Gastrocnemius medialis (tissue), 4 donors: Measurements from ENCODE around the gene KLHL29.

Experiments used
- POLR2A ChIP-seq, 2 donors: fragments of 450-650 bp; IDR thresholded peaks; one replicate each; pipeline ENCODE4 v1.6.1; 2017; ENCODE audit warnings: antibody characterized with exemption in 2 of 2, mild to moderate bottlenecking in 2 of 2, moderate library complexity in 2 of 2
- TF ChIP-seq, protein P1 (sequence below), 5 experiments: fragments of 450-650 bp in 3 of 5; fragments of 200-600 bp in 2 of 5; sonication (generic) in 2 of 5; IDR thresholded peaks in 4 of 5; conservative IDR thresholded peaks in 1 of 5; 1 replicate in 4 of 5; 2 replicates in 1 of 5; pipeline ENCODE4 v1.5.1; 2016 to 2019; ENCODE audit warnings: antibody characterized with exemption in 5 of 5, mild to moderate bottlenecking in 3 of 5, moderate library complexity in 3 of 5

DNA sequence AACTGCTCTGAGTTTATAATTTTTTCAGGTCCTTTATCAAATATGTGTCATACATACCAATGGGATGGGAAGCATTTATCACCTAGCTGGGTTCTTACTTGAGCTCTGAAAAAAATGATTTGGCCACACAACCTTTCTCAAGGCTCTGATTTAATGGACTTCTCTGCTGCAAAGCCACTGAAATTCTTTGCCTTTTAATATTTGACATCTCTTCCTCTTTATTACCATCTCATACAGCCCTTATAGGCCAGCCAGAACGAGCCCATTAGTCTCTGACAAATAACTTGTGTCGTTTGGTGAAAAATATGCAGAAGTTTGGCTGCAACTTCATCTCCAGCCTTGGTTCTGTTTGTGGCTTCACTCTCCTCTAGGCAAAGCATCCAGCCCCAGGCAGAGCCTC is 292.9 kb downstream of the KLHL29 start:
- TF ChIP-seq, protein P1, sequence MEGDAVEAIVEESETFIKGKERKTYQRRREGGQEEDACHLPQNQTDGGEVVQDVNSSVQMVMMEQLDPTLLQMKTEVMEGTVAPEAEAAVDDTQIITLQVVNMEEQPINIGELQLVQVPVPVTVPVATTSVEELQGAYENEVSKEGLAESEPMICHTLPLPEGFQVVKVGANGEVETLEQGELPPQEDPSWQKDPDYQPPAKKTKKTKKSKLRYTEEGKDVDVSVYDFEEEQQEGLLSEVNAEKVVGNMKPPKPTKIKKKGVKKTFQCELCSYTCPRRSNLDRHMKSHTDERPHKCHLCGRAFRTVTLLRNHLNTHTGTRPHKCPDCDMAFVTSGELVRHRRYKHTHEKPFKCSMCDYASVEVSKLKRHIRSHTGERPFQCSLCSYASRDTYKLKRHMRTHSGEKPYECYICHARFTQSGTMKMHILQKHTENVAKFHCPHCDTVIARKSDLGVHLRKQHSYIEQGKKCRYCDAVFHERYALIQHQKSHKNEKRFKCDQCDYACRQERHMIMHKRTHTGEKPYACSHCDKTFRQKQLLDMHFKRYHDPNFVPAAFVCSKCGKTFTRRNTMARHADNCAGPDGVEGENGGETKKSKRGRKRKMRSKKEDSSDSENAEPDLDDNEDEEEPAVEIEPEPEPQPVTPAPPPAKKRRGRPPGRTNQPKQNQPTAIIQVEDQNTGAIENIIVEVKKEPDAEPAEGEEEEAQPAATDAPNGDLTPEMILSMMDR (IDR thresholded peaks at IDR 0.05 in 4 of 5, conservative IDR thresholded peaks at IDR 0.05 in 1 of 5), result no peak
- TF ChIP-seq POLR2A (IDR thresholded peaks at IDR 0.05), result no peak
